Vagina (tissue), 2 donors: Measurements from ENCODE around the gene PDCD1. TPM values are rescaled to one million over a fixed set of nuclear protein-coding genes. Genes with fewer than 3 reads are reported as not detected.

ENCODE experiments used
- DNase-seq, 2 donors: peaks; one replicate each; pipeline ENCODE4 v3.0.0-alpha.2; 2017; ENCODE audit errors: extremely low spot score in 2 of 2
- H3K27ac ChIP-seq: fragments of 200-600 bp; sonication (generic); one replicate; pipeline ENCODE4 v1.5.1; 2019
- H3K27me3 ChIP-seq: fragments of 200-600 bp; sonication (generic); one replicate; pipeline ENCODE4 v1.5.1; 2019
- H3K36me3 ChIP-seq, 2 donors: fragments of 200-600 bp; sonication (generic); one replicate each; pipeline ENCODE4 v1.5.1; 2017 to 2019
- H3K4me1 ChIP-seq: fragments of 200-600 bp; sonication (generic); one replicate; pipeline ENCODE4 v1.5.1; 2019
- H3K4me3 ChIP-seq, 2 donors: fragments of 200-600 bp; sonication (generic); 1 replicate in 1 of 2; 2 replicates in 1 of 2; pipeline ENCODE4 v1.5.1; 2016 to 2019
- H3K9me3 ChIP-seq: fragments of 200-600 bp; sonication (generic); one replicate; pipeline ENCODE4 v1.5.1; 2019
- CTCF ChIP-seq, 3 experiments: fragments of 450-650 bp in 2 of 3; fragments of 200-600 bp in 1 of 3; sonication (generic) in 1 of 3; IDR thresholded peaks; one replicate each; pipeline ENCODE4 v1.5.1; 2017 to 2019; ENCODE audit warnings: antibody characterized with exemption in 3 of 3, mild to moderate bottlenecking in 2 of 3, moderate library complexity in 2 of 3
- POLR2A ChIP-seq, 2 donors: fragments of 450-650 bp; IDR thresholded peaks; one replicate each; pipeline ENCODE4 v1.6.1; 2017; ENCODE audit warnings: antibody characterized with exemption in 2 of 2, mild to moderate bottlenecking in 2 of 2, moderate library complexity in 2 of 2
- POLR2AphosphoS5 ChIP-seq, 2 donors: sonication (generic); formaldehyde crosslinking; IDR thresholded peaks; one replicate each; pipeline ENCODE4 v1.9.0; 2017; ENCODE audit warnings: antibody characterized with exemption in 2 of 2, mild to moderate bottlenecking in 2 of 2, low read depth in 1 of 2; ENCODE audit not compliant: insufficient read depth in 1 of 2
- intact Hi-C: fragments of 100-400 bp; cut with DNase I; formaldehyde crosslinking; loops from one replicate; pipeline ENCODE4 v1.15.1; 2023
- total RNA-seq: library from RNA; depleted of rRNA; stranded (reverse); fragments of >200 nt; gene quantifications from one replicate; pipeline ENCODE4 v1.2.3, GENCODE V29; 2016

PDCD1 gene
- total RNA-seq, 1 donor from 2014 or later = 3.9 TPM

DNA sequence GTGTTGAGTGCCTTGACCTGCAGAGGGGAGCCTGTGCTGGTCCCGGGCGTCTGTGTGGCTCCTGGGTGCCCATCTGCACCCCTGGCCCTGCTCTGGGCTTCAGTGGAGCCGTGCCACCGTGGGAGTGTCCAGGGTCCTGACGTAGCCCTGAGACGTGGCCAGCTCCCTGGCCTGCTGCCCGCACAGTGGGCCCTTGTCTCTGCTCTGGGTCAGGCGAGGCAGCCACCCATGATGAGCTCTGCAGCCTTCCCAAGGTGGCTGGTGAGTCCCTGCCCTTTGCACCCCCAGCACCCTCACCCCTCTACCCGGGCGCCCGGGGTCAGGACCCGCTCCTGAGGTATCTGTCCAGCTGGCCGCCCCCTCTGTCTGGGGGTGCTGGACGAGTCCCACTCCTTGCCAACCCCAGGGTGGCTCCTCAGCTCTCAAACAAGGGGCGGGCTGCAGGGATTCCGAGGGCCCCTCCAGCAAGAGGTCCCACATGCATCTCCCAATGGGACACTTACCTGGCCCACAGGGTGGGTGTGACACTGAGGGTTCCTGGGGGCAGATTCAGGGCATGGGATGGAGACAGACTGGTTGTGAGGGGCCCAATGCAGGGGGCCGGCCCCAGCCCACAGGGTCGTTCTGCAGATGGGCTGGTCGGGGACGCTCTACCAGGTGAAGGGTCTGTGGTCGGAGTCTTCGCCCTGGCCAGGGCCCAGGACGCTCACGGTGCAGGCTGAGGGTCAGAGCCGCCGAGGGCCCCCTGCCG, 47.3 kb downstream of the PDCD1 start:
- TF ChIP-seq POLR2A (IDR thresholded peaks at IDR 0.05) (no peak), CTCF (IDR thresholded peaks at IDR 0.05) (no peak), POLR2AphosphoS5 (IDR thresholded peaks at IDR 0.05; ENCODE audit: insufficient read depth in 1 of 2, low read depth in 1 of 2) (no peak)
- H3K4me3 ChIP-seq = no peak overlapping the region
- no peaks in the 10 kb centered on the region for H3K36me3 ChIP-seq
- peak; percentile 71 to 85 for DNase-seq
- H3K27ac ChIP-seq = no peak overlapping the region
- H3K9me3 ChIP-seq = no peaks in the 10 kb centered on the region
- intact Hi-C loops = no loop called here
- H3K27me3 ChIP-seq = no peaks in the 10 kb centered on the region
- H3K4me1 ChIP-seq = no peaks in the 10 kb centered on the region

- no peaks in the 10 kb centered on the region for H3K36me3 ChIP-seq
- intact Hi-C loops = no loop called here
- no peaks in the 10 kb centered on the region for H3K27me3 ChIP-seq
- H3K27ac ChIP-seq = no peak overlapping the region
- no peaks in the 10 kb centered on the region for H3K4me1 ChIP-seq
- TF ChIP-seq POLR2A (IDR thresholded peaks at IDR 0.05) (no peak), POLR2AphosphoS5 (IDR thresholded peaks at IDR 0.05; ENCODE audit: insufficient read depth in 1 of 2, low read depth in 1 of 2) (no peak), CTCF (IDR thresholded peaks at IDR 0.05) (no peak)
- DNase-seq = no peak
- no peaks in the 10 kb centered on the region for H3K9me3 ChIP-seq
- H3K4me3 ChIP-seq = no peak overlapping the region
Measured at GRCh38 chr2:241810307-241811200, 48.1 kb downstream of the PDCD1 start.

GRCh38 chr2:241809383-241810306, 49.0 kb downstream of the PDCD1 start:
- no peak for TF ChIP-seq CTCF (IDR thresholded peaks at IDR 0.05)
- TF ChIP-seq POLR2A (IDR thresholded peaks at IDR 0.05) = no peak
- no peak for TF ChIP-seq POLR2AphosphoS5 (IDR thresholded peaks at IDR 0.05; ENCODE audit: insufficient read depth in 1 of 2, low read depth in 1 of 2)
- no peak overlapping the region for H3K4me3 ChIP-seq
- H3K27me3 ChIP-seq = no peaks in the 10 kb centered on the region
- H3K36me3 ChIP-seq = no peaks in the 10 kb centered on the region
- peak; percentile 79 to 93 for DNase-seq
- peaks cover 3% of the 10 kb centered on the region for H3K4me1 ChIP-seq
- H3K9me3 ChIP-seq = no peaks in the 10 kb centered on the region
- intact Hi-C loops = no loop called here
- H3K27ac ChIP-seq = no peak overlapping the region

GRCh38 chr2:241808721-241809382, 49.8 kb downstream of the PDCD1 start, which contains the start of gene NEU4:
Gene NEU4, plus strand, starts transcription at chr2:241809193. Its CDS starts 5,292 bp downstream, at chr2:241814485.
- Histone ChIP-seq H3K27me3 (no peaks in the 10 kb centered on the region), H3K4me3 (no peak within 1 kb of the TSS), H3K36me3 (no peaks in the 10 kb centered on the region), H3K9me3 (no peaks in the 10 kb centered on the region), H3K27ac (no peak within 1 kb of the TSS), H3K4me1 (peaks cover 11% of the 10 kb centered on the region)
- no peak for TF ChIP-seq CTCF (IDR thresholded peaks at IDR 0.05)
- no peak for TF ChIP-seq POLR2AphosphoS5 (IDR thresholded peaks at IDR 0.05; ENCODE audit: insufficient read depth in 1 of 2, low read depth in 1 of 2)
- no peak for TF ChIP-seq POLR2A (IDR thresholded peaks at IDR 0.05)
- intact Hi-C loops = no loop called here
- peak; percentile 76 to 95 for DNase-seq
